Activated CD4-positive, alpha-beta T cell treated with anti-CD3 and anti-CD28 coated beads, Interleukin-2, Interleukin-6, amounts not matched to agents 100 ng/mL and 50 ng/mL, durations not matched to agents 16 hours and 8 hours (primary cell): ENCODE results near the gene TRAPPC12.

ENCODE experiments used
- DNase-seq: peaks from one replicate; pipeline ENCODE4 v3.0.0-alpha.2; 2020

Gene TRAPPC12

DNA sequence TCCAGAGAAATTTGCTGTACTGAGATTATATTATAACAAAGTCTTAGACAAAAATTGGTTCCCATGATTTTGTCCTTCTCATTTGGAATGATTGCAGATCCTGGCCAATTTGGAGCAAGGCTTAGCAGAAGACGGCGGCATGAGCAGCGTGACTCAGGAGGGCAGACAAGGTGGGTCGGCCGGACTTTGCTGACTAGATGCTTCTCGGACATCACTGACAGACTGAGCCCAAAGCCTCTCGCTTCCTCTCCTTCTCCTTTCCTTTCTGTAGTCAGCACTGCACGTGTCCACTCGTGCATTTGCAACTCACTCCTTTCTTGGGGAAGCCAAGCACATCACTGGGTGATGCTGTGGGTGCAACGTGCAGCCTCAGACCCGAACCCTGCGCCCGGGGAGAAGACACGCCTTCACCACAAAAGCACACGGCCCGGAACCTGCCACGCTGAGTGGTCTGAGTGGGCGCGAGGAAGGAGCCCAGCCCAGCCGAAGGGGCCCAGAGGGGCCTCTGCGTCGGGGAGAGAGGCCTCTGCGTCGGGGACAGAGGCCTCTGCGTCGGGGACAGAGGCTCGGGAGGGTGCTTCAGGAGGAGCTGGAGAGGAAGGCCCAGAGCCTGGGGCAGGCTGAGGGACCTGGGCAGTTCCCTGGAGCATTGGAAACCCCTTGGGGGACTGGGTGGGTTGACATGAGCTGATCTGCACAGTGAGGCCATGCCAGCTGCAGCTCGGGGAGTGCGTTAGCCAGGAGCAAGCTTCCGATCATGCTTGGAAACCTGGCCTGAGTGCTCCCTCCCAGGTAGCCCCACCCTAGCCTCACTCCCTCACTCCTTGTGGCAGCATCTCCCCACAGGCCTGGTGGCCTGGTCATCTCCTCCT, 78.3 kb downstream of the TRAPPC12 start:
- no peak for DNase-seq

DNA sequence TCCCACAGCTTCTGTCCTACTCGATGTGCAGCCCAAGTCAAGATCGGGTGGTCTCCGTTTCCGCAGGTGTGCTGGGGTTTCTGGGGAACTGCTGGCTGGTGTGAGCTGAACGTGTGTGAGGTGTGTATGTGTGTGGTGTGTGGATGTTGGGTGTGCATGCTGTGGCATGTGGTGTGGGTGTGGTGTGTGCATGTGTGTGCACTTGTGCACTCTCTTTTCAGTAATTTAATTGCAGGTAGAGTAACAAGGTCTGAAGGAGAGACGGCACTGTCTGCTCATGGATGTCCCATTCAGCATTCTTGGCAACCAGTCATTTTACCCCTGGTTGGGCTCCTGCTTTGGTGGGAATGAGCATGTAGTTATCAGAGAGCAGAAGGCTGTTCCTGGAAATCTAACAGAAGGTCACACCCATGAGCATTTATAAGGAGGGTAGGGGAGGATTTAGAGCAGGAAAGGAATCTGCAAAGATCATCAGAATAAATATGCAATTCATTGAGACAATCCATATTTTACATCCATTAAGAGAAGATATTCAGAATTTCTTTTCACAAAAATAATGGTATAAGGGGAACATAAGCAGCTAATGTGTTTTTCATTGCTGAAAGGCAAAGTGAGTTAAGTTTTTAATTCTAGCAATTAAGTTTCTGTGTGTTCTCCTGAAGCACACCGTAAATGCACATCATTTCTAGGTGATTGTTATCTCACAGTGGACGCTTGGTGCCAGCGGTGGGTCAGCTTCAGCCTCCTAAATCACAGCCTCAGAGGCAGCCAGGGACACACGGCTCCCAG, 79.1 kb downstream of the TRAPPC12 start:
- no peak for DNase-seq

DNA sequence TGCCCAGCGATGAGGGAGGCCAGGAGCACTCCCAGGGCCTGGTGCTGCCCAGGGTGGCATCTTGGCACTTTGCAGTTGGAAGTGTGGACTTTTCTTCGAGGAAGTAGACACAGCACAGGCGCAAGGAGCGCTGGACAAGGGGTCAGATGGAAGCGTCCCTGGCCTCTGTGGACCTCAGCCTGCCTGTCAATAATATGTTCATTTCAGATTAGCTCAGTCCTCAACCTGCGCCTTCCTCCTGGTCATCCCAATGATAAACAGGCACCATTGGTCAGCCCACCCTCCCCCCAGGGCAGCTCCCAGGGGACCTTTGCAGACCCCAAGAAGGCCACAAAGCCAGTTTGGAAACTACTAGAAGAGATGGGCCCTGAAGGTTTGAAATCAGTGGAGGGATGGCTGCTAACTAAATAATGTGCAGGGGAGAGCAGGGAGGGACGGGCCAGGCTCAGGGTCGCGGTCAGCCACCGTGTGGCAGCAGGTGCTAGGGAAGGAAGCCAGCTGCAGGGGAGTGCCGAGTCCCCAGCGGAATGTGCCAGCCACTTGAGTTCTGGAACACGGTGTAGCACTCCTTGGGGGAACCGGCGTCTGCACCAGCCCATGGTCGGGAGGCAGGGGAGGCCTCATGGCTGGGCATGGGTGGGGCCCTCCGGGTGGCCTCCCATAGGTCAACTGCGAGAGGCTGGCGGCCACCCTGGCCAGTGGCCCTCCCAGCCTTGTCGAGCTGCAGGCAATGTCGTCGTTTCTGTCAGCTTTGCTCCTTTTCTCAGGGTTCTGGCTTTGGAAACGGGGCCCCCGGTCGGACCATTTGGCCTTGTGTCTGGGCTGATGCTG, 79.9 kb downstream of the TRAPPC12 start:
- DNase-seq = no peak

DNA sequence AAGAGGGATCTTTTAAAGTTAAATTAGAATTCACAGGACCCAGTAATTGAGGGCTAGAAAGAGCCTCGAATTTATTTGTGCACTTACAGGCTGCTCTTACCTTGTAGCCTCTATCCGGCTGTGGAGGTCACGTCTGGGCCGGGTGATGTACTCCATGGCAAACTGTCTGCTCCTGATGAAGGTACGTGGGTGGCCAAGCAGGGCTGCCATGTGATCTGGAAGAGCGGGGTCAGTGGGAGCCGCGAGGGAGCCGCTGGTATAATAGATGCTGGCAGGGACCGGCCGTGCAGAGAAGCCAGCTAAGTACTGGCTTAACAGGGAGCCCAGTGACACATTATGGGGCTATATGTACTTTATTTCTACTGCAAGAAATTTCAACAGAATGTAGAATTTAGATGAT, 80.7 kb downstream of the TRAPPC12 start:
- DNase-seq = no peak

DNA sequence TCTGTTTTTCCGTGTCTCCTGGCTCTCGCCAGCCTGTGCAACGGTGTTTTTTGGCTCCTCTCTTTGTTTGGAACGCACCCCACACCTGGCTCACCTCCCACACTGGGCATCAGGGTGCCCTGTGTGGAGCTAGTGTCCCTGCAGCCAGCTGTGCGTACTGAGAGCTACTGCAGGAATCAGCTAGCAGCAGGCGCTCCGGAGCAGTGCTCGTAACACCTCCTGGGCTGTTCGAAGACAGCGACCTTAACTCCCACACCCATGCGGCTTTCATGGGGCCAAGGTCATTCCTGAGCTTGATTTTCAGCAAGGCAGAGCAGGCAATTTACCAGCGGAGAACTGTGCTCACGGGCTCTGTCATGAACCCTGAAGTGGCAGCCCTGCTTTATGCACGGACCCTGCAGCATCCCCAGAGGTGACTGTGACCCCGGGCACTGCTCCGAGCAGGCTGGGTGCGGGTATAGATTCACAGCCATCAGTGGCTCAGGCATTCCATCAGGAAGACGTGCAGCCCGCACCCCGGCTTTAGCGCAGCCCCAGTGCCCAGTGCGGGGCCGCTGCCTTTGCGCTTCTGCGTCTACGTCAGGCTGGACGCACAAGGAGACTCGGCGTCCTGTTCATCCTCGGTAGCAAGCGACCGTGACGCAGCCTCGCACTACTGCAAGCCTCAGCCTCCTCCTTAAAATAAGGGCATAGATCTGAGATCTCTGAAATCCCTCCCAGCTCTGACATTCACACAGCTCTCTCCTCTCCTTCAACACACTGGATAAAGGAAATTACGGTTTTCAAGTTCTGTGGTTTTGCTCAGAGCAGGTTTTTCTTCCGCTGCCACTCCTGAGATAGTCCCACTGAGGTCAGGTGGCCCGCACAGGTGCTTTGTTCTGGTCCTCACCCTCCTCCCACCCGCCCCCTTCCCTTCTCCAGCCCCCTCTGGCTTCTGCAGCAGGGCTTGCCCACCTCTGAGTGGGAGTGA, 81.6 kb downstream of the TRAPPC12 start:
- no peak for DNase-seq

DNA sequence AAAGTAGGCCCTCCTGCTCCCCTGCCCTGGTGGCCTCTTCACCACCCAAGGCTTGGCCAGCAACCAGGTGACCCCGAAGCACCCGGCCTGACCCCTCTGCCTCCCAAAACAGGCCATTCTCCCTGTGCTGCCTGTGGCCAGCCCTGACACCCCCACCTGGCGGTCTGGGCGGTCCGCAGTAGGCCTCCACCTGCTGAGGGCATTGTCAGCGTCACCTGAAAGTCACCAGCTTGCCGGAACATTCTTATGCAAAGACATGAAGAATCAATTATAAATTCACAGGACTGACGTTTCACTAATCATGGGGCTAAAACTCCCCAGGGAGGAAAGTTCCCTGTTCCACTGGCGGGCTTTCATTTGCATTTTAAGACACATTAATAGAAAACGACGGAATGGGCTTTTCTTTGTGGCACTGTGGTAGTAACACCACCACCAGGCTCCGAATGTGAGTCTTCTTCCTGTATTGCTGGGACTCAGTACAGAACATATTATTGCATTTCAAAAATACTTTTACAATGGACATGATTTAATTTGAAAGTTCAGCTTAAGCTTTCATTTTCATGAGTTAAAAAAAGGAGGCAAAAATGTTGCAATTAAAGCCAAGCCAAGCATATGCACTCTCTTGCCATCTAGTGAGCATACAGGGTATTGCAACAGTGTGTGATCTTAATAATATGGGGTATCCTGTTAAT, 82.5 kb downstream of the TRAPPC12 start:
- peak; percentile 69 for DNase-seq

DNA sequence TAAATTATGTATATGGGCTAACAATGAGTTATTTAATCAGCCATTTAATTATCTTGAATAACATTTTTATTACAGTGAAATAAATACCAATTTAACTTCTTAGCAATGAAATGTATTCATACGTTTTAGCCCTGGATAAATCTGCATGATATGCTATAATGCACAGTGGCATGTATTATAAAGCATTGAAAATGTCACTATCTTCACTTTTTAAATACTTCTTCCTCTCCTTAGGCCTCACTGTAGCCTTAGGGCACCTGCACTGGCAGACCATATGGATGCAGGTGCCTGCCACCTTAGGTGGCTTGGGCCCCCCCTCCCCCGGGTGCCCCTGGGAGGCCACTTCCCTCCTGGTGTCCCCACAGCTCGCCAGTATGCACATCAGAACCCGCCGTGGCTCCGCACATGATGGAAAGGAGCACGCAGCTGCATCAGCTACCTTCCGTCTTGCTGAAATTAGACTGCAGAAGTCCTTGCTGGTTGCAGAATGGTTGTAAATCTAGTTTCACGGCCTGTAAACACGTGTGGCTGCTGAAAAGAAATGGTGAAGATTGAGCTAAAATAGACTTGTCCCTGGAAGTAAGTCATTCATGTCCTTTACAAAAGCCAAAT, 83.1 kb downstream of the TRAPPC12 start:
- DNase-seq = no peak

DNA sequence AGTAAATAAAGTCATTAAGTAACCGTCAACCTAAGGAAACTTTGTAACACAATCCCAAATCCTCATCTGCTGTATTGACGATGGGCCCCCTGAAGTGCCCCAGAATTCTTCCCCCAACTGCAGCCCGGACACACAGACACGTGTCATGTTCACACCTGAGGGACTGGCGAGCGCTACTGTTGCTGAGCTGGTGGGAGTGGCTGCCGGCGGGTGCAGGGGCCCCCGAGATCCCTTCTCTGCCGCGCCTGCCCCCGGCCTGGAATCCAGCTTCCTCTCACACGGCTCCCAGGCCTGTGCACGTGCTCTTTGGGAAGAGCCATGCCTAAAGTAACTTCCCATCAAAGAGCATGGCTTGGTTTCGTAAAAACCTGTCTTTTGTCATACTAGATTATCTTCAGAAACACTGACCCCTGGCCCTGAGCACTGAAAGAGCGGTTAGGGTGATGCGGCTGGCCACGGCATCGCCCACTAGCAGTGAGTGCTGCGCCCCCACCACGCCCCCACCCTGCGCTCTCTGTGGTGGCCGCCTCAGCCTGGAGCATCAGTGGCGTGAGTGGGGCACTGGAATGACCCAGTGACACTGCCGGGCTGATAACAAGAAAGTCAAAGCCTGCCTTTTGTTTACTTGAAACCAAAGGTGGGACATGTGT, 83.8 kb downstream of the TRAPPC12 start:
- DNase-seq = no peak

DNA sequence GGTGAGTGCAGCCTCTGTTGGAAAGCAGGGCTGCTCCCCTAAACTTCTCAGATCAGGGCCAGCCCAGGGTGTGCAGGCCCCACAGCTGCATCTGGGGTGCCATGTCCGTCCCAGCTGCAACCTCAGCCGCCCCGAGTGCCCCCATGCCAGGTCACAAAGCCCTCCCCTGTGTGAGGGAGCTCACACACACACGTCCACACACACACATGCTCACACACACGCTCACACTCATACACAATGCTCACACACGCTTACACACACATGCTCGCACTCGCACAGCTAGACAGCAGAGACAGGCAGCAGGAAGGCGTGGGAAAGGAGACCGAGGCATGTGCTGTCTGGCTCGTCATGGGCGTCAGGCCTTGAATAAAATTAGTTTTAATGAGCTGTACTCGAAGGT, 84.5 kb downstream of the TRAPPC12 start:
- no peak for DNase-seq

DNA sequence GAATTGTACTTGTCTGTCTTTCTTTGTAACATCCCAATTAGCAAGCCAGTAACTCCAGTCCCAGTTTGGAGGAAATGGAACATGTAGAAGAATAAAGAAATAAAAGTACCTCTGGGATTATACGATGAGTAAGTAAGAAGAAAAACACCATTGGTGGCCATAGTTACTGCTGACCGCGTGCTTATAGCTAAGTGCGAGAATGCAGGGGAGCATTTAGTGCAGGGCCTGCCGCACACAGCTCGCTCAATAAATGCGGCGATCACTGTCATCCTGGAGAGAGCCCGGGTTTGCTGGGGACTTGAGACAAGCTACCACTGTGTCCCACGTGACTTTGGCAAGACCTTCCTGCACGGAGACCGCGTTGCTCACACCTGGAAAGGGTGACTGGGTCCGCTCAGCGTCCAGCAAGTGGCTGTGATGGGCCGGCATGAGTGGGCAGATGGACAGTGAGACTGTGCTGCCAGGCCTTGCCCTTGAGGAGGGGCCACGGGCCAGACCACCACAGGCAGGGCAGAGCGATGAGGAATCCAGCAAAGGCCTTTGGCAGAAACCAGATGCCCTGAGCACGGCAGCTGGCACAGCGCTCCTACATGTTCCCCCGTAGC, 85.0 kb downstream of the TRAPPC12 start:
- no peak for DNase-seq

DNA sequence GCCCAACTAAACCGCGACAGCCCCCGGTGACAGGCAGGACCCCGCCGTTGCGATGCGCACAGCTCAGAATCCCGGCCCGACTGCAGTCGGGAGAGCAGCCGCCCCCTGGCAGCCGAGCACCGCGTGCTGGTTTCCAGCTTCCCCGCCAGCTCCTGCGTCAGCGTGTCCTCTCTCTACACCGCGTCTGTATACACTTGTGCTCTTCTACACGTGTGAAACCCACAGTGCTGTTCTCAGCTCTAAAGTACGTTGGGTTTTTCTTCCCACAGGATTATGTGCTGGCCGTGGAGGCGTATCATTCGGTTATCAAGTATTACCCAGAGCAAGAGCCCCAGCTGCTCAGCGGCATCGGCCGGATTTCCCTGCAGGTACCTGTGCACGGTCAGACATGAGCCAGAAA, 85.8 kb downstream of the TRAPPC12 start:
- DNase-seq = no peak

DNA sequence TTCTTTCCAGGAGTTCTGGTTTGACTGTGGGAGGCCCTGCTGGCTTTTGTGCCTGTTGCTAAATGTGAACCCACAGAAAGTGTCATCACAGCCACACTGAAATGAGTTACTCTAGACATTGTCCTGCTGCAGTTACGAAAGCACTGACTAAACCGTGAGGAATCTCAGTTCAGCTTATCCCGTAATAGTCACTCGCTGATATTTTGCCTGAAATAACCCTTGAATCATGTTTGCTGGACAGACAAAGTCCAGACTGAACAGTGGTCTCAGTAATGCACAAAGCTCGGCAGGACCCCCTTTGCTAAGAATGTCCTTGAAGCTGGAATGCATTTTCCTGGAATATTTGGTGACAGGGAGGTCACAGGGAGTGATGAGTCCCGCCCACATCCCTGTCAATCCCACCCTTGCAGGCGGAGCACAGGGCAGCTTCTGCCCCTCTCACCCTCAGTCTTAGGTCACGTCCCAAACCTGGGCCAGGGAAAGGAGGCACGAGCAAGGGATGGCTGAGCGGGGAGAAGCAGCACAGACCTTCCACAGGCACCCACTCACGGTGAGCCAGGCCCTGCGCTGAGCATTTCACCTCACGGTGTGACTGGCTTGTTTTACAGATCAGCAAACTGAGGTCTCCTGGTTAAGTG, 86.5 kb downstream of the TRAPPC12 start:
- no peak for DNase-seq

DNA sequence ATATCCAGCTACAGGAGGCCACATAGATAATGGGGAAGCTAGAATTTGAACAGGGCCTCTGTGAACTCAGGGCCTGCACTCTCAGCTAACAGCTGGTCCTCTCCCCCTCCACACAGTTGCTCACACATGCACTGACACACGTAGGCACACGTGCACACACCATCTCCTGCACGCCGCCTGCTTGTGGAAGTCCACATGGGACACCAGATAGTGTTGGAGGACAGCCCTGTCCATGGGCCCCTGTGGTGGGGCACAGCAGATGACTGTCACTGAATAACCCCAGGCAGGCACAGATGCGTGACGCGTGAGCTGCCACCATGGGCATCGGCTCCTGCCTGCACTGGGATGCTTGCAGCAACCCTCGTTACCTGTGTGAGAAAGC, 87.0 kb downstream of the TRAPPC12 start:
- no peak for DNase-seq

DNA sequence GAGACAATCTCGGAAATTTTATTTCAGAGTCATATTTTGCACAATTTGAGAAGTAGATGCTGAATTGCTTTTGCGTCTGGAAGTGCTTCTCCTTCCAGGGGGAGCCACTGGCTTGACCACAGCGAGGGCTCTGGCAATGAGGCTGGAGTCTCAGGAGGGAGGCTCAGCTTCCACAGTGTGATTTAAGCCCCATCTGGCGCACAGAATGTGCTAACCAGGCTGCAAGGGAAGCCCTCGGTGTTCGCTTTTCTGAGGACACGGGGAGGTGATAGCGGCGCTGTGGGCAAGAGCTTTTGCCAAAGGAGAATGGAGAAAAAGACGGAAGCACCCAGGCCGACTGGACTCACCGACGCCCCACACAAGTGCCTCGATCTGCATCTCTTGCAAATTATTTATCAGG, 87.5 kb downstream of the TRAPPC12 start:
- no peak for DNase-seq

DNA sequence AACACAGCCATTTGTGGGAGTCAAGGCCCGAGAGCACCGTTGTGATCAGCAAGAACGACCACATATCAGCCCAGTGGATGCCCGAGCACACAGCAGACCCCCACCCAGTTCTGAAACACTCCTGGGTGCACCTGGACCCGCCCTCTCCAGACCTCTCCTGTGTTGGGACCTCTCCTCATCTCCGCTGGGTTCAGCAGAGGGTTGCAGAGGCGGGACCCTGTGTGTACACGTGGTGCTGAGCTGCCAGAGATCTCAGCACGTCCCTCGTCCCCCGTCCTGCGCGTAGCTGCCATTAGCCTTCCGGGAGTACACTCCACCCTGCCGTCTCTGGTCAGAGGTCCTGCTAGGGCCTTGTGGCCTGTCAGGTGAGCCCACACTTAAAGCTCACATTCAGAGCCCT, 88.2 kb downstream of the TRAPPC12 start:
- DNase-seq = no peak

DNA sequence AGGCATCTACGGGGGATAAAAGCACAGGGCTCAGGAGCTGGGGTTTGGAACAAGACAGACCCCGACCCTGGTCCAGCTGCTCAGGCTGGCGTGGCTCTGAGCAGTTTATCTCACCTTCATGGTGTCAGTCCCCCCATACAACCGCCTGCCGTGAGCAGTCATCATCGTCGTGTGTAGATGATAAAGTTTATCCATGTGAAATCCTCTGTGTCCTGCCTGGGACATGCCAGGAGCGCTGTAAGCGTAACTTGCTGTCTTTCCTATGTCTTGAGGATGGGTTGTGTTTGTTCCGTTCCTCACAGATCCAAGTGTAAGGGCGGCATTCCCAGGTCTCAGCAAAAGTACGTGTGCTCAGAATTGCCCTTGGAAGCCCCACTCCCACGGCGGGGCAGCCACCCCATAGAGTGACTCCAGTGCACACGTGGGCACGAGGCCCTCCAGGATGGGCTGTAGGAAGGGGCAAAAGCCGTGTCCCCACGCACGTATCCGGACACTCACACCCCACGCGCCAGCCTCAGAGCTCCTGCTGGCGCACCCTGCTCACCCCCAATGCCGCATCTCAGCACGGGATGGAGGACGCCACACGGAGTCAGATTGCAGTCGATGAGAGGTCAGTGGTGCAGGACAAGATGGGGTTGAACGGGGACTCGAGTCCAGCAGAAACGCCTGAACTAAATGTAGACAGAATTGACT, 88.9 kb downstream of the TRAPPC12 start:
- no peak for DNase-seq

DNA sequence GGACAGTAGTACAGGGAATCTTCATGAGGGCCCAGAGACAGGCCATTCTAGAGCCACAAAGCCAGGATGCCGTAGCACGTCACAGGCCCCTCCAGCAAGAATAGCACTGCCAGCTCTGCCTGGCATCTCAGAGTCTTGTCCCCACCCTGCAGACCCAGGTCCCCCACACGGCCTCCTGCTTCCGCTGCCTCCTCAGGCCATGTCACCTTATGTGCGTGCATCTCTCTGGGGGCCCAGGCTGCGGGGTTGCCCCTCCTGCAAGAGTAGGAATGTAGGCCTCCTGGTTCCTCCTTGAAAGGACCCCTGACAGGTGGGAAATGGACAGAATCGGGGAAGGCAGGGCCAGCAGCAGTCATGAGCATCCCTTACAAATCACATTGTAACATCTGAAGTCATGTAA, 90.0 kb downstream of the TRAPPC12 start:
- no peak for DNase-seq

DNA sequence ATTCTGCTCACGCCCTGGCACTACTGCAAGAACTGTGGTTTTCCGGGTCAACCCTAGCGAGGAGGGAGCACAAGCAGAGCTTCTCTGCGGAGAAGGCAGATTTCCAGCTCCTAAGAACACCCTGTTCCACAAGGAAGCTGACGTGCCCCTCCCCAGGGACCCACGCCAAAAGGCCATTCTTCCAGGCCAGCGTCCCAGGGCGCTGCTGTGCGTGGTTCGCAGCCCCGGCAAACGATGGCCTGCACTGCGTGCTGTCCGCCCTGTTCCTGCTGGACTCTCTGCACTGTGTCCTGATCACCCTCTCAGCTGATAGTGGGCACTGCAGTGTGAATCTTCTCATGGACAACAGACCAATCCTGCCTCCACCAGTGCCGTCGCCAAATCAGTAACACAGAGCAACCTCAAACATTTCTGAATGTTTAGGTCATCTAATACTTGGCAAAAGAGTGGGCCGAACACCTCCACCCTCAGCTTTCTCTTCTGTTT, 90.7 kb downstream of the TRAPPC12 start:
- DNase-seq = no peak
